GM18520 (cell line): Measurements from ENCODE around the gene PBX1.
A peak's percentile ranks its signal among the peaks of the same experiment; 100 is the strongest.

ENCODE experiments used
- ATAC-seq: cut with Tn5 transposase; IDR thresholded peaks from one replicate; pipeline ENCODE4 v1.9.1; 2021; ENCODE audit not compliant: unreplicated experiment

The PBX1 gene

DNA sequence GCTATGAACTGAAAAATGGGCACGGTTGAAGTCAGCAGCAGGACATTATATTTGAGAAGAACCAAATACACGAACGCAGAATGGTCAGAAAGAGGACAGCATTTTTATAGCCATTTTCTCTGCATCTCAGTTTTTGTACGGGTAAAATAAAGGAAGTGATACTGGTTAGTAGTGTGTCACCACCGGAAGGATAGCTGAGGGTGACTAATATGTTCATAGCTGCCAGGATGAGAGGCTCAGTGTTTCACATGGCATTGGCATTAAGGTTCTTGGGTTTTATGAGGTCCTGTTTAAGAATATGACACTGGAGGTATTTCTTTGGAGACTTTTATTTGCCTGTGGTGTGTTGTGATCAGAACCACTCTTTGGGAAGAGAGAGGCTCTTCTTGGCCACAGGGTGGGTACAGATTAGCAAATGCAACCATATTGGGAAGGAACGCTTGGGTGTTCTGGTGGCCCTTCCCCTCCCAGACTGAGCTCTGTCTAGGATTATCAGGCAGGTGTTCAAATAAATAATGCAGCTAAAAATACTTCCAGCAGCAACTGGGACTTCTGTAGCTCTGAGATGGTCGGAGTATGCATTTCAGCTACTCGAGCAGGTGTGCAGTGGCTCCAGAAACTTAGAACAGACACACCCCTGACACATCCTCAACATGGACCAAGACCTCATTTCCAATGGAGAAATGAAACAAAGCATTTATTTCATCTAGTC lies 158.2 kb downstream of the PBX1 start:
- peak; percentile 88 for ATAC-seq

DNA sequence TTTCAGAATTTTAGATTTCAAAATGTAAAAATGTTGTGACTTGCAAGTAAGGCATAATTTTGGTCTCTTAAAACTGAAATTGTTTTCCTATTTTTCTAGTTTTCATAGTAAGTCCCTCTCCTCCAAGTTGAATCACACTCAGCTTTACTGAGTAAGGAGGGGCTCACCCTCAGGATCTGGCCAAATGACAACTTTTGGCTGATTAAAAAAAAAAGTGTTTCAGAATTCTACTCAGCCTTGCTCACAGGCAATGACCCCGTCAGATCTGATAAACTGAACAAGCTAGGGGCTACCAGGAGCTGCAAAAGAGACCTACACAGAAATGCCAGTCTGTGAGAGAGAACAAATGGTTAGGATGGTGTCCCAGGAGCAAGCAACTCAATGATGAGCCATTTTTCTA lies 159.8 kb downstream of the PBX1 start:
- no peak for ATAC-seq

DNA sequence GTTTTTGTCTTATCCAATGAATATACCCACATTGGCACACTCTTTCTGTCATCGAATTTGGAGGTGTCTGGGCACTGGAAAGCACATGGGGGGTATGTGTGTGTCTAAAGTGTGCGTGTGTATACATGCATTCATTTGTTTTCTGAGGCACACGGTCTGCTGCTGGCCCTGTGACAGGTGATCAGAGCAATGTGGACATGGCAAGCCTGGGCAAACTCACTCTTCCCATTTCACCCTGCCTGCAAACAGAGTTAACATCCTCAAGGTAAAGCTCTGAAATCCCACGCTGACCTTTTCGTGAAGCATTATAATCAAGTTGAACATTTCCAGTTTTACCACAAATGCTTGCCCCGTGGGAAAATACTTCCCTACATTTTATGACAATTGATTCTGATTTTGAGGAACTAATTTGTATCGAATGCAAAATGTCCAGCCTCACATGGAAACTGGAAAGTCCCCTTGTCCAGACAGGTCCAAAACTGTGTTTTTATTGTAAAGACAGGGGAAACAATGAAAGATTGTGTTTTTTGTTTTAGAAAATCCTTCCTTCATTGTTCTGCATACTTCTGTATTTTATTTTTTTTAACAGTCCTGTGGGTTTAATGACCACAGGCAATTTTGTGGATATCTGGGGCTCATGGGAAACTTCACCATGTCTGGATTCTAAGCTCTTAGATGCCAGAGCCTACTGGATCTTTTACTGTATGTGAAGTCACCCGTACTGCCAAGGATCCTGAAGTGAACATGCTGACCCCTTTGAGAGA lies 160.9 kb downstream of the PBX1 start:
- no peak for ATAC-seq

DNA sequence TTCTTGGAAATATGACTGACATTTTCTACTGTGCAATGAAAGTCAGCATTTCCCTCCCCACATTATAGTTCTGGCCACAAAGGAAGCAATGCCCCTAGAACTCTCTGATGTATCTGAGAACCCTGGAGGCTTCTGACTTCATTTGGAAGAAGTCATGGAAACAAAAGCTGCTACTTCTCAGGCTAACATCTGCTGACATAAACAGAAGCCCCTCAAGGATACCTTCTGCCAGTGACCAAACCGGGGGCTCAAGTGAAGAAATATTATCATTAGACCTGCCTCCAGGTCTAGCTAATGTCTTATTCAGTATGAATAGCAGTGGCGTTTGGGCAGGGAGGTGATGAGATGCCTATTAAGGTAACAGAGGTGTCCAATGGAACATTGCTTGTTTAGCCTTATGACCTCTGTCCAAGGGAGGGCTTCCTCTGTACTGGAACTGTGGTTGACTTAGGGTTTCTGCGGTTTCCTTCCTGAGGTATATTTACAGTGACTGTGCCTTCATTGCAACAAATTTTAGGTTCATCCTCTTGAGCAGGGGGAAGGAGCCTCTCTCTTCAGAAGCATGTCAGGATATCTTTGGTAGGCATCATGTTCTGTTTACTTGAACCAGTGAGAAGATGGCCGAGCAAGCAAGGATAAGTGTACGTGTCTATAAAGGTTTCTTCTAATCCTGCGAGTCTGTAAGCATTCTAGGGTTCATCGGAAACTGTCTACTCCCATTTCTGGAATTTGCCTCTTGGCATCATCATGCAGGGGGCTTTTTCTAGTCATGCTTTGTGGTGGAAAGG lies 161.7 kb downstream of the PBX1 start:
- ATAC-seq, result no peak

DNA sequence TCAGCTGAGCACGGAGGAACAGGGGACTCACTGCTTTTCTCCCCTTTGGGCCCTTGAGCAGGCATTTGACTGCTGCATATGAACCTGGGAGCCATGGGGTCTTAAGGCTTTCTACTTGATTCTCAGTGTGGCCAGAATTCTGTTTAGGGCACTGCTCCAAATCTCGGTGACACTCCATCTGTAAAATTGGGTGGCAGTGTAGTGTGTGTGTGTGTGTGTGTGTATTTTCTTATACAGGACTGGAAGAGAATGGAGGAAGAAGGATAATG lies 162.2 kb downstream of the PBX1 start:
- ATAC-seq, result no peak

DNA sequence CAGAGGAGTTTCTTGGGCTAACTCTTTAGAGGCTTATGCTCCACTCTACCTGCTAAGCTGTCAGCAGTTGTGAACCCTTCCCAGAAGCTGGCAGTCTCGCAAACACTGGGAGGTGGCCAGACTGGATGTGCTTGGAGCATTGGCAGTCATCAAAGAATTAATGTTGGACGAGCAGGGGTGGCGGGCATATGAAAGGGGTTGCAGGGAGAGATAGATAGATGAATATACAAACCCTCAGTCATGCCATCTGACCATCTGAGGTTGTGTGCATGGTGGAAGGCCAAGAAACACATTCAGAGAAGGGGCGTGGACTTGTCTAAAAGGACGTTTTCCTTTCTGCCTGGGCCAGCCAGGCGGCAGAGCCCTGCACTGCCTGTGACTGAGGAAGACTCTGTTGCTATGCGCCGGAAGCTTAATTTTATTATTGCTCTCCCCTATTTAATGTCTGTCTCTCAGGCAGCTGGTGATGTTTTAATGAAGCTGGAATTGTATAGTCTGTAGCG lies 164.4 kb downstream of the PBX1 start:
- ATAC-seq, result no peak

DNA sequence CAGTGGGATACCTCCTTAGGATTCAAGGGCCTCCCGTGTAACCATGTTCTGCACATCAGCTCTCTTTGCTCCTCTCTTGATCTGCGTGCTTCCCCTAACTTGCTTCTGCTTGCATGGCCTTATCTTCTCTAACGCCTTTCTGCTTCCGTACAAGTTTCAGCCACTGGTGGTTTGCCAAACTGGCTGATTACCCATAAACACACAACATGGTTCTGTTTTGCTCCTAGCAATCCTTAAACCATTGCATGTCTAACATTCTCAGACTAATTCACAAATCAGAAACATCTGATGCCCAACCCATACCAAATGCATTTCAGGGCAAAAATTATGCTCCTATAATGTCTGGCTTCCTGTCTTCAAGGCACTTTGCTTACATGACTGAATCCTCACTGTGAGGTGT lies 166.4 kb downstream of the PBX1 start:
- no peak for ATAC-seq

DNA sequence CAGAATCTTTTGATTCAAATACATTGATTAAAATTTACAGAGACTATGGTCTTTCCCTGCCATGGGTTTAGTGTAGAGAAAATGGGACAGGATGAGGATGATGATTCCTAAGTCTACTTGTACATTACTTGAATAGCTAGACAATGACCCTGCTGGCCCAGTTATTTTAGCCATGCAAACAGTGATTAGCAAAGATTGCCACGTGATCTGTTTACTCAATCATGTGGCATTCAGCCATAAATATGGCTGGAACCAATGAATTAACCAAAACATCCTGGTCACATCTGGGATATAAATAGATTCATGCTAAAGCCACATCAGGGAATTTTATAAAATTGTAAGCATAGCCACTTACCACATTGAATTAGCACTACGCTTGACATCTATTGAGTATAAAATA lies 167.3 kb downstream of the PBX1 start:
- ATAC-seq, result no peak

DNA sequence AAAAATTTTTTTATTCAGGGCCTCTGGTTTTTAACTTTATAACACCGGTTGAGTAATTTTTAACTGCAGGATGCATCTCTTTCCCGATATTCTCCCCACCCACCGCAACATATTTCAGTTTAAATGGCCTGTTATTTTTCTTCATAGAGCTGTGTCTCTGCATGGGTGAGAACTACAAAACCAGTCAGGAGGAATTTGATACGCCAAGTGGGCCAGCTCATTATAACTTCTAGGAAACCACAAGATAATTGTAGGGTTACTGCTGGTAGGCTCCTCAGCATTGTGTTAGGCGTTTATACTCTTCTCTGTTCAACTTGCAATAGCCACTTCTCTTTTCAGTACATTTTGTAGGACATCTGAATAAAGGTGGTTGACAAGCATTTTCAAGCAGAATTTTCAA lies 169.7 kb downstream of the PBX1 start:
- no peak for ATAC-seq

DNA sequence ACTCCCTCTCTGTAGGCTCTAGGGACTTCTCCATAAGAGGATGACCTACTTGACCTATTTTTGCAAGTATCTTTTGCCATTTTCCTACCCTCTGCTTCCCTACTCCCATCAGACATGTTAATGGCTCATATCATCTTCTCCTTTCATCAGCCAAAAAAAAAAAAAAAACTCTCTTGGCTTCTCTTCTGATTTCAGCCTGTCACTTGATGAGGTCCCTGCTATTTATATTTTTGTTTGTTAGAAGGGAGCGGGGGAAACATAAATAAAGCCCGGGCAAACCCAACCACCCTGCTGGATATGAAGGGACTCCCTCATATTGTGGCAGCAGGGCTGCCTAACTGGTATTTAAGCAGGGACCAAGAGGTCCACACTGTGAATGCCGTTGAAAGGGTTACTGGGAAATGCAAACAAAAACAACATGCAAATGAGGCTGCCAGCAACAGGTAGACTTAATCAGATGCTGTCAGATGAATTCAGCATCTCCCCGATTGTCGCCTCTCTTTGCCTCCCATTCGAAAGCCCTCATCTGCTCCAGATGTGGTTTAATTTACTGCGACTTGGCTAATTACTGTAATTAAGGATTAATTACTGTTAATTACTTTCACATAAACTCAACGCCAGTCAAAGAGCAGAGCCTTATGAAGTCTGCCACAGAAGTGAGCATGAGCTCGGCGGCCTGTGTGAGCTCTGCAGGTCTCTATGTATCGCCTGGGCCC lies 172.3 kb downstream of the PBX1 start:
- no peak for ATAC-seq

DNA sequence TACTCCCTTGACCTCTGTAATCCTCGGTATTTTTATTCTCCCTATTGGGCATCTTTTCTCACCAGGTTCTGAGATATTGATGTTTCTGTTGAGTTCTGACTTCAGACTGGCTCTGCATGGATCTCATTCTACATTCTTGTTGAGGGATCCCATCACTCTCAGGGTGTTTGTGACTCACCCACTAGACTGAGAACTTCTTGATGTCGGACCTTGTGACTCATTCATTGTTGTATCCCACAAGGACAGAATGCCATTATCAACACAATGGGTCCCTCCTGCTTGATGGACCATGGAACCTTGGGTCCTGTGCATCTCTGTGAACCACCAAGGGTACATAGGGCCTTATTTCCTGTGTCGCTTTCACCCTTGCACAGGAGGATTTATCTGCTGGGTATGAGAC lies 174.1 kb downstream of the PBX1 start:
- no peak for ATAC-seq

DNA sequence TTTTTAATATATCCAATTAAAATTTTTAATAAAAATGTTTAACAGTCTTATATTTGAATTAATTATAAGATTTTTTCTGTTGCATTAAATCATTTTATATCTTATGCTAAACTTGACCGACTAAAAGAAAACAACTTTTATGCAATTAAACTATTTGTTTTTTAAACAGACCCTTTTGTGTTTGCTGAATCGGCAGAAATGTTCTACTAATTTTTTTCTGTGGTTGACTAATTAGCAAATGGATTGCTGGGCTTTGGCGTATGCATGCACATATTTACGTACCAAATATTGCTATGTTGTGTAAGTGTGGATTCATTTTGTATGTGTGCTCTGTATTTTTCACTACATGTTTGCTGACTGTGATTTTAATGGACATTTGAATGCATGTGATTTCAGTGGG lies 174.8 kb downstream of the PBX1 start:
- ATAC-seq, result no peak

DNA sequence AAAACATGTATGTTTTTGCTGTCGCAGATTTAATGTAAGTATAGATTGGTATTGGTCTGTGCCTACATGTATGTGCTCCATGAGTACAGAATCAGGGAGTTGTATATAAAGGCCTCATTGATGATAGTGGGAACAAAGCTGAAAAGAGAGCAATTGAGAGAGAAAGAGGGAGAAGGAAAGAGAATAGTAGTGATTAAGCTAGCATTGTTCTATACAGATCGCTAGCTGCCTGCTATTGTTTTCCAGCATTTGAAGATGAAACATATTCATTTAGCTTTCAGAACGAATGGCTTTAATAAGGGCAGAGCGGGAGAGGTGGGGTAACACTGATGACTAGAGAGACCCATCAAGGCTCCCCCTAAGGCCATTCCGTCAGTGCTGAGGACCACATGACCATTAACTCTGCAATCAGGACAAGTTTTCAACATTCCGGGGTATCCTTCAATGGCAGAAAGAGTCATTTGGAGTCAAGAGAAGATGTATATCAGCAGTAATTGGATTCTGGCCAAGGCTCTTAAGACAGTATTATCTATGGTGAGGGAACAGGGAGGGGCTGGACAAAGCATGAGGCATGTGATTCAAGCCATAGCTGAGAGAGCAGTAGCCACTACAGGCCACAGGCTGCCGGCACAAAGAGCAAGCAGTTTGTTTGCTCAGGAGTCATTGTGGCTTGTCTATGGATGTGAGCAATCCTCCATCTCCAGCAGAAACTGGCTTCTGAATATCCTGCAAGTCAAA lies 176.5 kb downstream of the PBX1 start:
- ATAC-seq, result no peak

DNA sequence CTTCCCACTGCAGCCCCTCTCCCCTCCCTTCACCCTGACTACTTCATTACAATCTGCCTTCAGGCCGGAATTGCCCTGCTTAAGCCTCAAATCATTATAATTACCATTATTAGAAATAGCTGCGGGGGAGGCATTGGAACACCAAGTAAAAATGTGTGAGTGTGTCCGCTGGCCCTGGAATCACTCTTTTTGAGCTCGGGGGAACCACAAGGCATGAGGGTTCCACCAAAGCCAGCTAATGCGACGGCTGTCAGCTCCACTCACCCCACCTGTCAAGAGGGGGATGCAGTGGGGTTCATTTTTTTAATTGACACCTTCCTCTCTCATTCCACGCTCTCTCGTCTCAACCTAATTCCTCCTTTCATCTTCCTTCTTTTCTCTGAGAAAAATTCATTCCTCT lies 177.2 kb downstream of the PBX1 start:
- no peak for ATAC-seq

DNA sequence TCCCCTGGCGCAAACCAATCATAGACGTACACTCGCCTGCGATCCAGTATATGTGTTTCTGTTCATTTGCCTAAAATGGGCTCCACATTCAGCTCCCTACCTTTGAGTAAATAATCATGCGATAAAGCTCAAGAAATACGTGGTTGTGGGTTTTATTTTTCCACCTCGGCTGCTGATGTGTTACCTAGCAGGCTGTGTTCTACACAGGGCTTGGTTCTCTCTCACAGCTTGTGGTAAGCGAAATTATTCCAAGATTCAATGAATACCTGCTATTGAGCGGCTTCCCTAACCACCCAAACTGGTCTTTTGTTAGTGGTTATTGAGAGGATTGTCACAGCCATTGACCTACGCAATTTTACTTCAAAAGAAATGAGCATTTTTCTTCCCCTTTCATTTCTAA lies 180.2 kb downstream of the PBX1 start:
- ATAC-seq, result no peak

DNA sequence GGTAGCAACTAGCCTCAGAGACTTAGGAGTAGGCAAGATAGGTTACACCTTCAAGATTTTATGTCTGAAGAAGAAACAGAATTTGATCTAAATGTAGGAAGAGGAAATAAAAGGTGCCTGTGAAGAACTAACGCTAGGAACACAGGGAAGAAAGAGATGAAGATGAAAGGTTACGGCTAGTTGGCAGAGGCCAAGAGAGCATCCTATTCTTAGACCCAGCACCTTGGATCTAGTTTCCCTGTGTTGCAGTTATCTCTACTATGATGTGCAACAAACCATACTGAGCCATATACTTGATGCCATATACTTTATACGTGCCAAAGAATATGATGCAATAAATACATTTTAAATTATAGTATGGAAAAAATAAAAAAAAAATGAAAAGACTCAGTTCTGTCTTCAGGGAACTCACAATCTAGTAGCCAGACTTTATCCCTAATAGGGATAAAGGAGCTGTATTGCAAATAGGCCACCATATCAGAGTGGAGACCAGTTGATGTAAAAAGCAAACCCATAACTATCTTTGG lies 181.1 kb downstream of the PBX1 start:
- ATAC-seq, result no peak

DNA sequence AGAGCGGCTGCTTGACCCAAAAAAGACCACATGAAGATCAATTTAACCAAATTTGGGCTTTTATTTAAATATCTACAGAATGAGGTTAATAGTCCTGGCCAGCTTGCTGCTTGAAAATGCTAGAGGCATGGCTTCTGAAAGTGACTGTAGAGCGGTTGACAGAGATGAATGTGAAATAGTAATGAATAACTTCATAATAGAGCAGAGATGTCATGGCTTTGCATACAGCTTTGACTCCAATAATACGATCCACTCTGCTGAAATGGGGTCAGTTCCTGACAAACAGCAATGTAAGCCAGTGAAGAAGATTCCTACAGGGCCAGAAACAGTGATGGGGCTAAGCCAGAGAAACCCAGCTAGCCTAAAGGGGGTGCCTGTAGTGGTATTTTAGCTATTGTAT lies 183.8 kb downstream of the PBX1 start:
- no peak for ATAC-seq

DNA sequence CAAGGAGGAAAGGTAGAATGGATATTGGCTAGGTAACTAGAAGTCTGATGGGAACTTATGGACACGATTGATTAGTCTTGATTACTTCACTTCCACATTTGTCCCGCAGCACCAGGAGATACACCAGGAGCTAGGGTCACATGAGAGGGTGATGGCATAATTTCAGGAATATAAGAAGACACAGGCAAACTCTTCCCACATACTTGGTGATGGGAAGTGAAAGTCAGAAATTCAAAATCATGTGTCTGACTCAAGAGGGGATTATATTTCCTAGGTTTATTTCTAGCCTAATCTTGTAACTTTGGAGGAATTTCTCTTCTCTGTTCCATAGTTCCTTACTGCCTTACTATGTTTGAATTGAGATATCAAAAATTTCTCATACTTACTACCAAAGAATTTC lies 185.0 kb downstream of the PBX1 start:
- ATAC-seq, result no peak

DNA sequence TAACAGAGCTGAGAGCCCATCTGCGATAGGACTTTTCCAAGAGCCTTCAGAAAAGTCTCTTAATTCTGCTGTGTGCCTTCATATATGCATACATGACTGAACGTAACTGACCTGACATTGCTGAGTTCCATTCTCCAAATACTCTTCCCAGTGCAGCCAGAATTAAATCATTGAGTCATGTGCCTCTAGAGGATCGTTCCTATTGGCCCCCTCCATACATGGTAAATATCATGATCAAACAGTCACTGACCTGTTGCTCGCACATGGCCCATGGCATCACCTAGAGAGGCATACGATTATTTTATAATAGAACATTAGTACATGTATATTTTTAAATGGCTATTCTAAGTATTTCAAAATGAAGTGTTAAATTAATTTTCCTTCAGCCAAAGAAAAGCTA lies 186.8 kb downstream of the PBX1 start:
- no peak for ATAC-seq

DNA sequence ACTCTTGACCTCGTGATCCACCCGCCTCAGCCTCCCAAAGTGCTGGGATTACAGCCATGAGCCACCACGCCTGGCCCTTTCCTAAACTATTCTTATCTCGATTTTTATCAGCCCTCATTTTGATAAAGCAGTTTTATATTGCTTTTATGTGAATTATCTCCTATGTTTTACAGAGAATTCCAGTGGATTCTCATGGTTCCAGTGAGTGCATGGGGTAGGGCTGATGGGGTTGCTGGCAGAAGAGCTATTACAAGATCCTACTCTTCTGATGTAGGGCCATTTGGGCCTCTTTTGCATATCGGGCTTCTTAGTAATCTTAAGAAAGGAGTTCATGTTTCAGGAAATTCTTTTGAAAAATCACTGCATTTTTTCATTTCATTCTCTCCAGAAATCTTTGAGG lies 187.6 kb downstream of the PBX1 start:
- ATAC-seq, result no peak
